Left lung (tissue), 10 donors: ENCODE results near the gene HDAC4. TPM values are rescaled to one million over a fixed set of nuclear protein-coding genes. Genes with fewer than 3 reads are reported as not detected.

Experiments
- ATAC-seq: fragments of 200-7000 bp; cut with Tn5 transposase; one replicate; pipeline ENCODE4 v1.9.1; 2020; ENCODE audit warnings: moderate library complexity
- DNase-seq, 4 donors: peaks; one replicate each; pipeline ENCODE4 v3.0.0-alpha.2; 2013 to 2020
- H3K27ac ChIP-seq, 2 donors: fragments of 200-600 bp; sonication (generic) in 1 of 2; one replicate each; pipeline versions ENCODE4 v1.5.0 to v1.8.0; 2020 to 2021
- H3K27me3 ChIP-seq, 2 donors: fragments of 200-600 bp; sonication (generic) in 1 of 2; one replicate each; pipeline versions ENCODE4 v1.5.0 to v1.8.0; 2020 to 2021
- H3K36me3 ChIP-seq, 2 donors: fragments of 200-600 bp; sonication (generic) in 1 of 2; one replicate each; pipeline versions ENCODE4 v1.5.0 to v1.8.0; 2020 to 2021
- H3K4me1 ChIP-seq, 2 donors: fragments of 200-600 bp; one replicate each; pipeline ENCODE4 v1.8.0; 2021
- H3K4me3 ChIP-seq, 2 donors: fragments of 200-600 bp; sonication (generic) in 1 of 2; one replicate each; pipeline versions ENCODE4 v1.5.0 to v1.8.0; 2020 to 2021; ENCODE audit warnings: mild to moderate bottlenecking in 1 of 2
- H3K9me3 ChIP-seq, 2 donors: fragments of 200-600 bp; sonication (generic) in 1 of 2; one replicate each; pipeline versions ENCODE4 v1.5.0 to v1.8.0; 2020 to 2021
- intact Hi-C, 2 donors: fragments of 100-400 bp; cut with DNase I; formaldehyde crosslinking; loops; one replicate each; pipeline versions ENCODE4 v1.11.2 to v1.14.2; 2022
- polyA plus RNA-seq, 6 donors: library from polyadenylated mRNA; unstranded; fragments of 120-200 nt; gene quantifications; one replicate each; pipeline ENCODE4 v1.2.1, GENCODE V29; 2013; ENCODE audit not compliant: insufficient read length in 6 of 6
- total RNA-seq, 2 donors: library from RNA; stranded (reverse); fragmentation: NEBNext Ultra II Directional; extraction: Animal tissue kit (Norgen Biotek cat#: 25700); gene quantifications; one replicate each; pipeline ENCODE4 v1.2.1, GENCODE V29; 2021
- TF ChIP-seq, protein P1 (sequence below), 2 donors: fragments of 200-600 bp; sonication (generic) in 1 of 2; IDR thresholded peaks; one replicate each; pipeline versions ENCODE4 v1.5.0 to v1.8.0; 2021; ENCODE audit warnings: antibody characterized with exemption in 2 of 2
- donor health status: DM: no; HTN: yes; CAD: no.
- donor health status: DM: no; HTN: no; CAD: no.

HDAC4 gene
- total and polyA plus RNA-seq, 8 donors: 9.9 to 36.8 (median 12.8) TPM

DNA sequence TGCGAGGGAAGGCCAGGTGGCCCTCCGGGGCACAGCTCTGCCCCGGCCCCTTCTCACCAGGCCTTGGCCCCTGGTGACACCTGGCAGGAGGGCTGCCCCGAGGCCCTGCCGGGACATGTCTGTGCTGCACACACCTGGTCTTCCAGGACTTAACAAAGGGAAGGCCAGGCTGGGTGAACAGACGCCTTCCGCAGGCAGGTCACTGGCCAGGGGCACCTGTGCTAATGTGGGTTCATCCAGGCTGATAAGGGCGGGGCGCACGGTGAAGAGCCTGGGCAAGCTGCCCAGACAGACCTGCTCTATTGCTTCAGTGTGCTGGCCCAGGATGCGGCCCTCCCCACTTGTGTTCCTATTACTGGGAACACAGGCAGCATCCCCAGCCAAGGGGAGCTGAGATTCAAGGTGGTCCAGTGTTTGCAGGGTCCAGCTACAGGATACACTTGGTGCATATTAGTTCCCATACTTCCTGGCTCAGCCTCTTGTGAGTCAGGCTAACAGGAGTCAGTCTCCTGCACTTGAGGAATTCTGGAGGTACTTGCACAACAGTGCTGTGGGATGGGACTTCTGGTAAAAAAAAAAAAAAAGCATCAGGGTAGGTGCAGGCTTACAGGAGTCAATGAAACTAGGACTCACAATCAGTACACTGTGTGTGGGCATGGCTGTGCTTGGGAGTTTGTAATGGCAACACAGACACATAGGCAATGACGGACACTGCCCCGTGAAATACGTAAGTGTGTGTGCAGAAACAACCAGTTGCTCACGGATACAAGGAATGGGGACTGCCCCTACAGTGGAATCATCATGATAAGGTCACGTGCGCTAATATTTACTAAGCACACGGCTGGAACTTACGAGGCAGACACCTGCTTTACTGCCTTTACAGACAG lies 291.5 kb downstream of the HDAC4 start:
- Histone ChIP-seq H3K36me3 (peaks cover 0 to 95% of the 10 kb centered on the region in 2 donors), H3K27ac (no peak overlapping the region), H3K4me3 (no peak overlapping the region), H3K9me3 (no peaks in the 10 kb centered on the region), H3K4me1 (peaks cover 5 to 16% of the 10 kb centered on the region in 2 donors), H3K27me3 (no peaks in the 10 kb centered on the region)
- no peak for ATAC-seq
- no peak for DNase-seq
- intact Hi-C loops: no loop called here
- TF ChIP-seq, protein P1, sequence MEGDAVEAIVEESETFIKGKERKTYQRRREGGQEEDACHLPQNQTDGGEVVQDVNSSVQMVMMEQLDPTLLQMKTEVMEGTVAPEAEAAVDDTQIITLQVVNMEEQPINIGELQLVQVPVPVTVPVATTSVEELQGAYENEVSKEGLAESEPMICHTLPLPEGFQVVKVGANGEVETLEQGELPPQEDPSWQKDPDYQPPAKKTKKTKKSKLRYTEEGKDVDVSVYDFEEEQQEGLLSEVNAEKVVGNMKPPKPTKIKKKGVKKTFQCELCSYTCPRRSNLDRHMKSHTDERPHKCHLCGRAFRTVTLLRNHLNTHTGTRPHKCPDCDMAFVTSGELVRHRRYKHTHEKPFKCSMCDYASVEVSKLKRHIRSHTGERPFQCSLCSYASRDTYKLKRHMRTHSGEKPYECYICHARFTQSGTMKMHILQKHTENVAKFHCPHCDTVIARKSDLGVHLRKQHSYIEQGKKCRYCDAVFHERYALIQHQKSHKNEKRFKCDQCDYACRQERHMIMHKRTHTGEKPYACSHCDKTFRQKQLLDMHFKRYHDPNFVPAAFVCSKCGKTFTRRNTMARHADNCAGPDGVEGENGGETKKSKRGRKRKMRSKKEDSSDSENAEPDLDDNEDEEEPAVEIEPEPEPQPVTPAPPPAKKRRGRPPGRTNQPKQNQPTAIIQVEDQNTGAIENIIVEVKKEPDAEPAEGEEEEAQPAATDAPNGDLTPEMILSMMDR (IDR thresholded peaks at IDR 0.05): no peak

DNA sequence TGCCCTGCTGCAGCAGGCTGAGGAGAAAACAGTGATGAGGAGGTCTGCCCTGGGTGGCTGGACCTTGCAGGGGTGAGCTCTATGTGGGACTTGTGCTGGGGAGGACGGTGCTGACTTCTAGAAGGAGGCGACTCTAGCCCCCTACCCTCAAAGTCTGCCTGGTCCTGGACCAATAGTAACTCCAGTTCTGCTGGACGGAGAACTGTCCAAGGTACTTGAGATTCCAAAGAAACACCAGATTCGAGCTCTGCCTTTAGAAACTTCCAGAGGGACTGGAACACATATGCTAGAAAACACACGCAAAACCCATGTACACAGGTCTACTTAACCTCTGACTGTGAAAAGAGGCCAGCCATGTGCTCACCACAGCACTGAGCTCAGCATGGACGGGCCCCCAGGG lies 292.4 kb downstream of the HDAC4 start:
- no peak for DNase-seq
- ATAC-seq: no peak
- Histone ChIP-seq H3K4me3 (no peak overlapping the region), H3K9me3 (no peaks in the 10 kb centered on the region), H3K27me3 (no peaks in the 10 kb centered on the region), H3K36me3 (peaks cover 0 to 98% of the 10 kb centered on the region in 2 donors), H3K4me1 (peaks cover 0 to 8% of the 10 kb centered on the region in 2 donors), H3K27ac (no peak overlapping the region)
- intact Hi-C loops: no loop called here
- TF ChIP-seq, protein P1 (IDR thresholded peaks at IDR 0.05): no peak

DNA sequence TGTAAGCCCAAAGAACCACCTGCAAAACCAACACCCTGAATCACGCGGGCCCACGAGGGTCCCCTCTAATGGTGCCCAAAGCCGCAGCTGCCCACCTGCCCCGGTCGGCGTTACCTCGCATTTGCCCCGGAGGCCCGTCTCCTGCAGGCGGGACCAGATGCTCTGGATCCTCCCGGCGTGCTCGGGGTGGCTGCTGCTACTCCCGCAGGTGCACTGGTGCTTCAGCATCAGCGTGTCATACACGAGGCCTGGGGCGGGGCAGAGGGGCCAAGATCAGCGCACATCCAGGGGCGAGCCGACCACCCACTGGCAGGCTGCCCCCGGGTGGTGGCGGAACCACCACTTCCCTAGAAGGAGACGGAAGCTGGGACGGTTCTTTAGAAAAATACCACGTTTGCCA lies 292.9 kb downstream of the HDAC4 start:
- ATAC-seq: no peak
- peaks cover 0 to 2% of the 10 kb centered on the region in 2 donors for H3K4me1 ChIP-seq
- no peak for DNase-seq
- H3K36me3 ChIP-seq: peaks cover 0 to 99% of the 10 kb centered on the region in 2 donors
- H3K27ac ChIP-seq: no peak overlapping the region
- H3K9me3 ChIP-seq: no peaks in the 10 kb centered on the region
- TF ChIP-seq, protein P1 (IDR thresholded peaks at IDR 0.05): no peak
- no peaks in the 10 kb centered on the region for H3K27me3 ChIP-seq
- no peak overlapping the region for H3K4me3 ChIP-seq
- intact Hi-C loops: no loop called here

DNA sequence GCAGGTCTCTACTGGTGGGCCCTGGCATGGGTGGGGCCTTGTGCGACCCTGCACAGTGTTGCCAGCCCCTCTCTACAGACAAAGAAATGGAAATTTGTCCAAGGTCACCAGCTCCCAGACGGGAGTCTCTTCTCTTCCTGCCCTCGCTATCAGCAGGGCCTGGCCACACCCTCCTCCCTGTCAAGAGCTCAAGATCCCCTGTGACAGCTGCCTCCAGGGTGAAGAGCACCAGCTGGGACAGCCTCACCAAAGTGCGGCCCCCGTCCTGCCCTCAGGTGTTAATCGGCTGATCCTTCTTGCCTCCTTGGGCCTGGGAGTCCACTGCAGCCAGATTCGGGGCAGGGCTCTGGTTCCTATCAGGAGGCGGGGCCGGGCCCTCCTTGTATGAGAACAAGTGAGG lies 293.9 kb downstream of the HDAC4 start:
- Histone ChIP-seq H3K9me3 (no peaks in the 10 kb centered on the region), H3K27ac (no peak overlapping the region), H3K36me3 (peaks cover 0 to 100% of the 10 kb centered on the region in 2 donors), H3K4me1 (no peaks in the 10 kb centered on the region), H3K27me3 (no peaks in the 10 kb centered on the region), H3K4me3 (no peak overlapping the region)
- intact Hi-C loops: no loop called here
- TF ChIP-seq, protein P1 (IDR thresholded peaks at IDR 0.05): no peak
- DNase-seq (no peak), ATAC-seq (no peak)

DNA sequence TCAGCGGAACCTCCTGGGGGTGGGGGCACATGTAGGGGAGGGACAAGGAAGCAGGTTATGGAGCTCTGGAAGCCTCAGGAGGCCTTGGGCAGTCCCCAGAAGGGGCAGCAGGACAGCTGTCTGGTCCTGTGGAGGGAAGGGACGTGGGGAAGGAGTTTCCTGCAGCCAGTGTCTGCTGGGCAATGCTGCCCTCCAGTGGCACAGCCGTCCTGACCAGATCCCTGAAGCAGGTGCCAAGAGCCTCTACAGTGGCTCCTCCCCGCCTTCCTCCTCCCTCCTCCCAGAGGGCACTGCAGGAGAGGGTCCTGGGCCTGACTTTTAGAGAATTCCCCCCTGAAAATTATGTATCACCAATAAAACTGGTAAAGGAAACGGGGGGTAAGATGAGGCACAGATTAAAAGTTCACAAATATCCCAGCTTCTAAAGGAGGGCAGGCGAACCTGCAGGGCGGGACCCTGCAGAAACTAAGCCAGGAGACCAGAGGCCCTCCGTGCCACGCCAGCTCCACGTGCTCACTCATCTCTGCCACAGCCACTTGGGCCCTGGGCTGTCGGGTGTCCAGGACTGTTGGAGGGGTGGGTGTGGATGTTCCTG lies 294.4 kb downstream of the HDAC4 start:
- DNase-seq (peak in 1 of 4 donors; percentile 41), ATAC-seq (peak; percentile 62)
- intact Hi-C loops: no loop called here
- Histone ChIP-seq H3K4me3 (no peak overlapping the region), H3K4me1 (no peaks in the 10 kb centered on the region), H3K9me3 (no peaks in the 10 kb centered on the region), H3K27ac (no peak overlapping the region), H3K27me3 (no peaks in the 10 kb centered on the region), H3K36me3 (peaks cover 0 to 100% of the 10 kb centered on the region in 2 donors)
- TF ChIP-seq, protein P1 (IDR thresholded peaks at IDR 0.05): peak; percentile 11 to 18
